ENCODE measurements around the gene SSH2. TPM values are rescaled to one million over a fixed set of nuclear protein-coding genes. Genes with fewer than 3 reads are reported as not detected.
A peak's percentile ranks its signal among the peaks of the same experiment; 100 is the strongest.

The SSH2 gene
- total and polyA plus RNA-seq, 2 of the 13 experiments (the other 11 are each of a cell fraction or from before 2014, with no cell fraction given) = 6.0 to 6.4 TPM

GRCh38 chr17:29761040-29761761, 168.8 kb downstream of the SSH2 start (continued):
- TF ChIP-seq, protein P1, sequence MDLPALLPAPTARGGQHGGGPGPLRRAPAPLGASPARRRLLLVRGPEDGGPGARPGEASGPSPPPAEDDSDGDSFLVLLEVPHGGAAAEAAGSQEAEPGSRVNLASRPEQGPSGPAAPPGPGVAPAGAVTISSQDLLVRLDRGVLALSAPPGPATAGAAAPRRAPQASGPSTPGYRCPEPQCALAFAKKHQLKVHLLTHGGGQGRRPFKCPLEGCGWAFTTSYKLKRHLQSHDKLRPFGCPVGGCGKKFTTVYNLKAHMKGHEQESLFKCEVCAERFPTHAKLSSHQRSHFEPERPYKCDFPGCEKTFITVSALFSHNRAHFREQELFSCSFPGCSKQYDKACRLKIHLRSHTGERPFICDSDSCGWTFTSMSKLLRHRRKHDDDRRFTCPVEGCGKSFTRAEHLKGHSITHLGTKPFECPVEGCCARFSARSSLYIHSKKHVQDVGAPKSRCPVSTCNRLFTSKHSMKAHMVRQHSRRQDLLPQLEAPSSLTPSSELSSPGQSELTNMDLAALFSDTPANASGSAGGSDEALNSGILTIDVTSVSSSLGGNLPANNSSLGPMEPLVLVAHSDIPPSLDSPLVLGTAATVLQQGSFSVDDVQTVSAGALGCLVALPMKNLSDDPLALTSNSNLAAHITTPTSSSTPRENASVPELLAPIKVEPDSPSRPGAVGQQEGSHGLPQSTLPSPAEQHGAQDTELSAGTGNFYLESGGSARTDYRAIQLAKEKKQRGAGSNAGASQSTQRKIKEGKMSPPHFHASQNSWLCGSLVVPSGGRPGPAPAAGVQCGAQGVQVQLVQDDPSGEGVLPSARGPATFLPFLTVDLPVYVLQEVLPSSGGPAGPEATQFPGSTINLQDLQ (CRISPR knock-in tag; IDR thresholded peaks at IDR 0.05) = peak; percentile 68; the same call in 1 of the 2 replicates
- TF ChIP-seq ATF7 (IDR thresholded peaks at IDR 0.05) (no peak), ATF7 (CRISPR knock-in tag; IDR thresholded peaks at IDR 0.05) (no peak), IKZF5 (CRISPR knock-in tag; IDR thresholded peaks at IDR 0.05) (0 out of 2 replicates have a peak, but pooled peaks have one; percentile 42), SOX13 (IDR thresholded peaks at IDR 0.05) (no peak), SOX13 (CRISPR knock-in tag; conservative IDR thresholded peaks at IDR 0.05 in 1 of 2, IDR thresholded peaks at IDR 0.05 in 1 of 2) (0 out of 4 replicates have a peak, but pooled peaks of 1 of the 2 experiments have one; percentile 12), ZNF691 (CRISPR knock-in tag; IDR thresholded peaks at IDR 0.05; ENCODE audit: borderline replicate concordance, low read depth) (peak; percentile 84; the same call in 1 of the 2 replicates), ZBTB34 (CRISPR knock-in tag; IDR thresholded peaks at IDR 0.05) (0 out of 2 replicates have a peak, but pooled peaks have one; percentile 35), SP5 (CRISPR knock-in tag; IDR thresholded peaks at IDR 0.05; ENCODE audit: borderline replicate concordance, low read depth) (peak; percentile 31; the same call in 1 of the 2 replicates), ERF (CRISPR knock-in tag; IDR thresholded peaks at IDR 0.05) (0 out of 2 replicates have a peak, but pooled peaks have one; percentile 29), HMG20A (CRISPR knock-in tag; IDR thresholded peaks at IDR 0.05; ENCODE audit: borderline replicate concordance) (no peak), MEIS1 (CRISPR knock-in tag; IDR thresholded peaks at IDR 0.05; ENCODE audit: borderline replicate concordance) (0 out of 2 replicates have a peak, but pooled peaks have one; percentile 42), ZNF430 (CRISPR knock-in tag; IDR thresholded peaks at IDR 0.05) (no peak), HINFP (CRISPR knock-in tag; IDR thresholded peaks at IDR 0.05; ENCODE audit: low read depth) (peak; percentile 48; the same call in 1 of the 2 replicates), ARID4A (CRISPR knock-in tag; IDR thresholded peaks at IDR 0.05; ENCODE audit: borderline replicate concordance) (peak; percentile 61; the same call in 1 of the 2 replicates), CBFB (CRISPR knock-in tag; IDR thresholded peaks at IDR 0.05) (0 out of 2 replicates have a peak, but pooled peaks have one; percentile 45)

Data from HepG2 (cell line).